GM12865 (cell line): ENCODE results near the gene SDHA.
A peak's percentile ranks its signal among the peaks of the same experiment; 100 is the strongest.
"Not testable (repeated sequence)": the region's sequence is repeated elsewhere in the genome, so short reads cannot be mapped to it uniquely, and the experiment has no call there.

Experiments used
- DNase-seq: peaks from one replicate; pipeline ENCODE4 v3.0.0; 2010; ENCODE audit warnings: low read depth
- H3K4me3 ChIP-seq: 2 replicates; pipeline ENCODE4 v1.5.1; 2011; ENCODE audit warnings: mild to moderate bottlenecking, low read depth, low read length, control low read depth
- TF ChIP-seq, protein P1 (sequence below): IDR thresholded peaks from 2 replicates; pipeline ENCODE4 v1.5.1; 2011; ENCODE audit warnings: low read length, control low read depth, low read depth, inconsistent platforms; ENCODE audit not compliant: insufficient read depth; ENCODE audit errors: missing control alignments

The SDHA gene

DNA sequence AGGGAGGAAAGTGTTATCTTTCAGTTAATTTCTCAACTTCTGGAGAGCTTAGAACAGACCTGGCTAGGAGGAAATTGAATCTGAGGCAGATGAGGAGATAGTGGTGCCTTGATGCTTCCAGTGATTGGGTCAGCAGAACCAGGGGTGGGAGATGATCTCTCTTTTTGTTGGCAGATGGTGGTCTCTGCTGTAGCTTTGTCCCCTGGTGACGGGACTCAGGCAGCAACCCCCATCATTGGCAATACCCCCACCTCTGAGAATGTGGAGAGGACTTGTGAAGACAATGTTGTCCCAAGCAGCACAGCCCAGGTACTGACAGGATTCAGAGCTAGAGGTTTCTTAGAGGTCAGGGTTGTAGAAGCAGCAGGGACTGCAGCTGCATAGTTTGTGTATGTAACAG lies 49.6 kb downstream of the SDHA start:
- no peak overlapping the region for H3K4me3 ChIP-seq
- no peak for DNase-seq
- TF ChIP-seq, protein P1, sequence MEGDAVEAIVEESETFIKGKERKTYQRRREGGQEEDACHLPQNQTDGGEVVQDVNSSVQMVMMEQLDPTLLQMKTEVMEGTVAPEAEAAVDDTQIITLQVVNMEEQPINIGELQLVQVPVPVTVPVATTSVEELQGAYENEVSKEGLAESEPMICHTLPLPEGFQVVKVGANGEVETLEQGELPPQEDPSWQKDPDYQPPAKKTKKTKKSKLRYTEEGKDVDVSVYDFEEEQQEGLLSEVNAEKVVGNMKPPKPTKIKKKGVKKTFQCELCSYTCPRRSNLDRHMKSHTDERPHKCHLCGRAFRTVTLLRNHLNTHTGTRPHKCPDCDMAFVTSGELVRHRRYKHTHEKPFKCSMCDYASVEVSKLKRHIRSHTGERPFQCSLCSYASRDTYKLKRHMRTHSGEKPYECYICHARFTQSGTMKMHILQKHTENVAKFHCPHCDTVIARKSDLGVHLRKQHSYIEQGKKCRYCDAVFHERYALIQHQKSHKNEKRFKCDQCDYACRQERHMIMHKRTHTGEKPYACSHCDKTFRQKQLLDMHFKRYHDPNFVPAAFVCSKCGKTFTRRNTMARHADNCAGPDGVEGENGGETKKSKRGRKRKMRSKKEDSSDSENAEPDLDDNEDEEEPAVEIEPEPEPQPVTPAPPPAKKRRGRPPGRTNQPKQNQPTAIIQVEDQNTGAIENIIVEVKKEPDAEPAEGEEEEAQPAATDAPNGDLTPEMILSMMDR = no peak

DNA sequence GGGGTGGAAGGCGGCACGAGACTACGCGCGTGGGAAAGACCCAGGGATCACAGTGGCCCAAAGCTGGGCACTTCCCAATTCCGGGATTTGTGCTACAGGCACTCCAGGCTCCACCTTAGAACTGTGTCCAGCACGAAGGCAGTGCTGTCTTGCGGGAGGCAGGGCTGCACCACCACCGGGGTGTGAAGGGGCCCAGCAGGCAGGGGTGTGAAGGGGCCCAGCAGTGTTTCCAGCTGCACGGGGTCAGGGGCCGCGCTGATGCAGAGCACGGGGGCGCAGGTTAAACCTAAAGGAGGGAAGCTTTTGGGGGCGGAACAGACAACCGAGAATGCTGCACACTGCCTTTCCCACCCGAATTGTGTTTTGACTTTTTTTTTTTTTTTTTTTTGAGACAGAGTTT lies 52.2 kb downstream of the SDHA start:
- peak overlapping the region; percentile 65 for H3K4me3 ChIP-seq
- TF ChIP-seq, protein P1 = no peak
- DNase-seq = no peak

DNA sequence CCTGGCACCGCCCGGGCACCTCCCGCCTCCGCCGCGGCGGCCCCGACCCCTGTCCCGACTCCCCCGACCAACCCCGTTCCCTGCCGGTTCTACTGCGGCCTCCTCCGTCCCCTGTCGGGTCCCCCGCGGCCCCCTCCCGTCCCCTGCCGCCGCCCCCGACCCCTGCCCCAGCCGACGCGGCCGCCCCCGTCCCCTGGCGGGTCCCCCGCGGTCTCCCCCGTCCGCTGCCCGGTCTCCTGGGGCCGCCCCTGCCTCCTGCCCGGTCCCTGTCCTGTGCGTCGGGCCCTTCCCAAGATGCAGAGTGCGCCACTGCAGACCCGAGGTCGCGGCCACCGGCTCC lies 53.7 kb downstream of the SDHA start:
- DNase-seq = not testable (repeated sequence)
- peak overlapping the region; percentile 74 for H3K4me3 ChIP-seq

DNA sequence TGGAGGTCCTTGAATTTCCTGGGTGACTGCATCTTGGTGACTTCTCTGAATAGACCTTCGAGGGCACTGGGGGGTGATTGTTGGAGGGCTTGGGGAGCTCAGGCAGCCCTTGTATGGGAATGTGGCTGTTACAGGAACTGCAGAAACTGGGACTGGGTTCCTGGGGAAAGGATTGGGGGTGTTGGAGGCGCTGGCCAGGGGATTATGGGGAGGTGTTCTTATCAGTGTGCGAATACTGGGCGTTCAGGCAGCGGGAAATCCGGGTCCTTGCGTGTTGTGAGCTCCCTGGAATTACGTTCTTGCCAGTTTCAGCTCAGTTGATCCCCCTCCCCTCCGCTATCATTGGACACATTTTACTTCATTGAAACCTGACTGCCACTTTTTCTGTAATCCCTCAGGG lies 55.0 kb downstream of the SDHA start:
- not testable (repeated sequence) for DNase-seq, H3K4me3 ChIP-seq

DNA sequence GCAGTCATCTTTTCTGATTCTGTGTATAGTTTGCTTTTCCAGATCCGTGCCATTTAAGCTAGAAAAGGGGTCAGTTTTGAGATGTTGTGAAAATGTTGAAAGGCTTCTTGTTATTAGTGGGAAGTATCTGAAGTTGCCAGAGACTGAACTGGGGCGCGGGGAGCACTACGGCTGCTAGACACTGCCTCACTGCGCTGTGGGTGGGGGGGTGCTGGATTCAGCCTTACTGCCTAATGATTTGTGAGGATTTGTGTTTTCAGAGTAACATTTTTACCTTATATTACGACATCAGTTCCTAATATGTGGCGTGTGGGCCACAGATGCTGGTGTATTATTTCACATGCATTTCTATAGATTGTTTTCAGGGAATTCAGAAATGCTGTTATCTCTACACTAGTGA lies 55.4 kb downstream of the SDHA start:
- not testable (repeated sequence) for DNase-seq, H3K4me3 ChIP-seq

DNA sequence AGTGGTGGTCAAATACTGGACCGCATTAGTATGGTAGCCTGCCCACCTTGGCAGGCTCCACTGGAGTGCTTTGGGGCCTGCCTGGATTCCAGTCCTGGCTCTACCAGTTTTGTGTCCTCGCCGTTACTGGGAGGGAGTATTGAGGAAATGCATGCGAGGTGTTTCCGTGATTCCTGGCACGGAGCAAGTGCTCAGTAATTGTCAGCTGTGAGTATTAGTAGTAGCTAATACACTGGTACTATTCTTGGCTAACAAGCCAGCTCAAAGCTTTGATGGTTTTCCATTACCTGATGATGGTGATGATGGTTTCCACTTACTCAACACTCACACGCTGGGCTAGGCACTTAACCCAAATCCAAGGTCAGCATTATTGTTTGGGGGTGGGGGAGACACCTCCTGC lies 56.2 kb downstream of the SDHA start:
- not testable (repeated sequence) for DNase-seq, H3K4me3 ChIP-seq

DNA sequence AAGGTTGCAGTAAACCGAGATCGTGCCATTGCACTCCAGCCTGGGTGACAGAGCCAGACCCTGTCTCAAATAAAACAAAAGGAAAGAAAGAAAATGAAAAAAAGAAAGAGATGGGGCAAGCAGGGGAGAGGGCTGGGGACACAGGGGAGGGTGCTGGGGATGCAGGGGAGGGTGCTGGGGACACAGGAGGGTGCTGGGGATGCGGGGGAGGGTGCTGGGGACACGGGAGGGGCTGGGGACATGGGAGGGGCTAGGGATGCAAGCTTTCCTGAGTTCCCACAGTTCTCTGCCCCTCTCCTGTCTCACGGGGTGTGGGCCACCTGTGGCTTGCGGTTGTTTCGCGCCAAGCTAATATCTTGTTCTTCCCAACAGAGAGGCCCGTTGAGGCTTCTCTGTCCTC lies 60.5 kb downstream of the SDHA start:
- TF ChIP-seq, protein P1 = no peak
- no peak overlapping the region for H3K4me3 ChIP-seq
- no peak for DNase-seq

DNA sequence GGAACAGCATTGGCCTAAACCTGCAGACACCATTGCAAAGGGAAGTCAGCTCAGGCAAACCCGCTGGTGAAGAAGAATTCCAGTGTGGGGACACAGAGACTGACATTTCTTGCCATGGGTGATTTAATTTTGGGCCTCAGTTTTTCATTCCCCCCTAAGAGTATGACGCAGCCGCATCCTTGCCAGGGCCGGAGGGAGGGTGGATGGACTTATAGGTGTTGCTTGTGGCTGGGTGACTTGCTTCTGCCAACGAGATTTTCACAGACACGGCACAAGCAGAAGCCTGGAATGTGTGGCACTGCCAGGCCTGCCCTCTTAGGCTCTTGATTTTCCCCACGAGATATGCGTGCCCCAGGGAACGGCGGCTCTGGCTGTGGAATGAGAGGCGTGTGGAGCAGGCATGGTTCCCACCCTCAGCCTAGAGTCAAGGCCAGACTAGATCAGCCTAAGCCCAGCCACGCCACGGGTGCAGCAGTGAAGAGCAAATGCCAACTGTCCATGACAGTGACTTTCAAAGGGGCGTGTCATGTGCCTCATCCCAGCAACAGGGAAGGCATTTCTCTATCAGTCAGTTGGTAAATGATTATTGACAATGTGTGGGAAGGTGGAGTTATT lies 61.0 kb downstream of the SDHA start:
- not testable (repeated sequence) for H3K4me3 ChIP-seq, DNase-seq

DNA sequence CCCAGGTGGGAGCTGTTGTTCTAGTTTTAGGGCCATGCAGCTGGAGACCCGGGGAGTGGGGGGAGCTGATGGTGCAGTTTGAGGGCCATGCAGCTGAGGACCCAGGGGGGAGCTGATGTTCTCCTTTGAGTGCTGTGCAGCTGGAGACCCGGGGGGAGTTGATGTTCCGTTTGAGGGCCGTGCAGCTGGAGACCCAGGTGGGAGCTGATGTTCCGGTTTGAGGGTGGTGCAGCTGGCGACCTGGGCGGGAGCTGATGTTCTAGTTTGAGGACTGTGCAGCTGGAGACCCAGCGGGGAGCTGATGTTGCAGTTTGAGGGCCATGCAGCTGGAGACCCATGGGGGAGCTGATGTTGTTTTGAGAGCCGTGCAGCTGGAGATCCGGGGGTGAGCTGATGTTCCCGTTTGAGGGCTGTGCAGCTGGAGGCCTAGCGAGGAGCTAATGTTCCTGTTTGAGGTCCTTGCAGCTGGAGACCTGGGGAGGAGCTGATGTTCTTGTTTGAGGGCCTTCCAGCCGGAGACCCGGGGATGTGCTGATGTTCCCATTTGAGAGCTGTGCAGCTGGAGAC lies 68.0 kb downstream of the SDHA start:
- DNase-seq = peak; percentile 20
- TF ChIP-seq, protein P1 = no peak
- H3K4me3 ChIP-seq = no peak overlapping the region

DNA sequence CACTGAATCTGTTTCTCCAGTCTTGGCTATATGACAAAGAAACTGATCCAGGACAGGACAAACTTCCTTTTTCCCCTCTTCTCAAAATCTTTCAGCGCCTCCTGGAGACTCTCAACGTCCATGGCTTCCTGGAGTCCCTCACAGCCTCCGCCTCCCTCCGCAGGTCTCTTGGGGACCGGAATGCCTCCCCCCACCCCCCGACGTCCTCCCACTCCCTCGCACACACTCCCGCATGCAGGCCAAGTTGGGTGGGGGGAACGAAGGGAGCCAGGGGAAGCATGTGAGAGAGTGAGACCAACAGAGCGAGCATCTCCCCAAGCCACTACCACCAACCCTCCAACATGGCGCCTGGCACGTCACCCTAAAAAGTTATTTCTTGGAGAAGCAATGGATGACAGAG lies 72.1 kb downstream of the SDHA start:
- DNase-seq, H3K4me3 ChIP-seq: not testable (repeated sequence)

DNA sequence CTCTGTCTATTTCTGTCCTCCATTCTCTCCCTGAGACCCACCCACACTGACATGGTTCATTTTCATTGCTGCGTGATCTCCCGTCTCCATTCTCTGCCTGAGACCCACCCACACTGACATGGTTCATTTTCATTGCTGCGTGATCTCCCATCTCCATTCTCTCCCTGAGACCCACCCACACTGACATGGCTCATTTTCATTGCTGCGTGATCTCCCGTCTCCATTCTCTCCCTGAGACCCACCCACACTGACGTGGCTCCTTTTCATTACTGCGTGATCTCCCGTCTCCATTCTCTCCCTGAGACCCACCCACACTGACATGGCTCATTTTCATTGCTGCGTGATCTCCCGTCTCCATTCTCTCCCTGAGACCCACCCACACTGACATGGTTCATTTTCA lies 73.2 kb downstream of the SDHA start:
- not testable (repeated sequence) for H3K4me3 ChIP-seq, DNase-seq

DNA sequence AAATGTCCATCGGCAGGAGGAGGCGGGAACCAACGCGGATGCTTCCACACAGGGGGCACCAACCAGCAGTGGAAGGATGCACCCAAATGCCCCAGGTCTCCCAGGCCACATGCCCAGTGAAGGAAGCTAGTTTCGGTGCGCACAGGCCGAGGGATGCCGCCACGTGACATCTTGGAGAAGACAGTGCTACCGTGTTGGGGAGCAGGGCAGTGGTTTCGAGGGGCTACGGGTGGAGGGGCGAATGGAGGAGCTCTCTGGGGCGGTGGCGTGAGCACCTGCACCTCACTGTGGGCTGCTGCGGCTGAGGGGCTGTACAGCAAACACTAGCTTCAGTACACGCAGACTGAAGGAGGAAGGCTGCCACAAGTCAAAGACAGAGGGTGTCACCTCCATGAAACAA lies 76.7 kb downstream of the SDHA start:
- not testable (repeated sequence) for DNase-seq, H3K4me3 ChIP-seq

DNA sequence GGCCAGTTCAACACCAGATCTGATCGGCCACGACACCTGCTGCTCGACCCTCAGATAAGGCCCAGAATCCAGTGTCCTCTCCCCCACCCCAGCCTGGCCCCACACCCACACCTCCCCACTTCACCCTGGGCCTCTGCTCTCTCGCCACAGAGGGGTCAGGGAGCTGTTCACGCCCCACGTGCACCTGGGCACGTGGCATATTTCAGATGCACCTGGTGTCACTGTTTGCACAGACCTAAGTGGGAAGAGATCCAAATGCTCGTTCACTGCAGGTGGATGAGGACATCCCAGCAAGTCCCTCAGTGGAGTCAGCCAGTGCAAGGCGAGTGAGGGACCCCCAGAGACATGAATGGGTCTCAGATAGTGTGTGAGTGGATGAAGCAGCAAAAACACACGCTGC lies 78.1 kb downstream of the SDHA start:
- not testable (repeated sequence) for DNase-seq, H3K4me3 ChIP-seq

DNA sequence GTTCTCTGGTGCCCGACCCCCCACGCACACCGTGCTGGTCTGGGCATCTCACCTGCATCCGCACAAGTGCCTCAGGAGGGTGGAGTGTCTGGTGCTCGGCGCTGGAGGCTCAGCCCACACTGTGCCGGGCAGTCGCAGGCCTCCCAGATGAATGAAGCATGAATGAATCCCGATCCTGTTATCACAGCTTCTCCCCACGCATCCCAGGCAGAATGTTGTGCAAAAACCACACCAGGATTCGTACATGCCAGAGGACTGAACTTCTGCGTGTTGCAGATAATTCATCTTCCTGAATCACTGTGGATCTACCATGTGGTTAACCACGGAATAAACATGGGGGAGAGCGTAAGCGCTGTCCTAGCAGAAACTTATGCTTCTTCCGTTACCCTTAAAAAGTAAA lies 78.8 kb downstream of the SDHA start:
- DNase-seq, H3K4me3 ChIP-seq: not testable (repeated sequence)

DNA sequence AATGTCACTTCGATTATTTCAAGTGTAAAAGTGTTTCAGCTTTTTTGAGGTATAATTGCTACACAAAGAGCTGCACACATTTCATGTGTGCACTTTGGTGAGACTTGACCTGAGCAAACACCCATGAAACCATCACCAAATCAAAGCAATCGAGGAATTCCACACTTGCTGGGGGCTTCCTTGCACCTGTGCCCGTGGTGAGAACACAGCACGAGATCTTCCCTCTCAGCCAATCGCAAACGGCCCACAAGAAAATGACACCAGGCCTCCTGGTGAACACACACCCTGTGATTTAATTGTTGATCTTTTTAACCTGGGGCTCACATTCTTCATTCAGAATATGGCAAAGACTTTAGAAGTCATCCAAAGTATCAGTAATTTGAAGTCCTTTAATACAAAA lies 79.3 kb downstream of the SDHA start:
- H3K4me3 ChIP-seq, DNase-seq: not testable (repeated sequence)
